Endothelial cell of umbilical vein (primary cell): ENCODE data around the gene GSN. TPM values are rescaled to one million over a fixed set of nuclear protein-coding genes. Genes with fewer than 3 reads are reported as not detected.

Experiments
- BruUV-seq: library from RNA; stranded (reverse); fragments of 400-500 nt; replicated peaks from 2 replicates; lab custom pipeline; 2021; lab: Mats Ljungman, UMichigan
- CTCF ChIA-PET: fragments of 300-600, 350-600 bp; sonication (Branson Sonifier 250); formaldehyde crosslinking; loops from one replicate; lab custom pipeline; 2021; ENCODE audit warnings: antibody characterized with exemption, inconsistent platforms; lab: Charles Lee
- POLR2A ChIA-PET: fragments of 300-600, 350-600 bp; sonication (Branson Sonifier 250); formaldehyde crosslinking; loops from one replicate; lab custom pipeline; 2021; ENCODE audit warnings: antibody characterized with exemption, inconsistent platforms; lab: Charles Lee
- DNase-seq: peaks from one replicate; pipeline ENCODE4 v3.0.0-alpha.2; 2011; ENCODE audit warnings: low read depth, low spot score
- FAIRE-seq: peaks from 2 replicates; lab custom pipeline; 2011; peaks lifted over from hg19 to GRCh38; lab: Jason Lieb, UNC
- H2AFZ ChIP-seq: 2 replicates; pipeline ENCODE4 v1.6.0; 2012; ENCODE audit warnings: low read depth, low read length, control low read depth, inconsistent platforms
- H3K27ac ChIP-seq: 2 replicates; pipeline ENCODE4 v1.5.1; 2011; ENCODE audit warnings: low read depth, mild to moderate bottlenecking, control low read depth, low read length, moderate library complexity; ENCODE audit not compliant: insufficient read depth
- H3K27me3 ChIP-seq, 2 experiments: 2 replicates each; pipeline versions ENCODE4 v1.6.0 to v1.6.1; 2011; ENCODE audit warnings: low read length in 2 of 2, mixed read lengths in 1 of 2; ENCODE audit not compliant: control insufficient read depth in 2 of 2, insufficient read depth in 2 of 2
- H3K36me3 ChIP-seq, 2 experiments: 2 replicates in 1 of 2; 3 replicates in 1 of 2; pipeline ENCODE4 v1.5.1; 2011; ENCODE audit warnings: low read length in 2 of 2, mild to moderate bottlenecking in 1 of 2, moderate library complexity in 1 of 2; ENCODE audit not compliant: control insufficient read depth in 2 of 2, insufficient read depth in 2 of 2; ENCODE audit errors: extremely low read depth in 1 of 2
- H3K4me1 ChIP-seq: 3 replicates; pipeline ENCODE4 v1.5.1; 2011; ENCODE audit warnings: mild to moderate bottlenecking, low read length; ENCODE audit not compliant: control insufficient read depth, insufficient read depth; ENCODE audit errors: extremely low read depth
- H3K4me2 ChIP-seq: 2 replicates; pipeline ENCODE4 v1.6.1; 2011; ENCODE audit warnings: low read length, control low read depth, mixed read lengths; ENCODE audit not compliant: insufficient read depth
- H3K4me3 ChIP-seq, 3 experiments: fragments of 200-600 bp in 1 of 3; sonication (generic), shearing (Covaris generic) in 1 of 3; replicated peaks in 1 of 3; 2 replicates each; pipeline ENCODE4 v1.5.1; 2011 to 2016; ENCODE audit warnings: control low read depth in 3 of 3, low read length in 3 of 3, mild to moderate bottlenecking in 2 of 3, inconsistent platforms in 1 of 3, low read depth in 1 of 3, moderate library complexity in 1 of 3; ENCODE audit not compliant: insufficient read depth in 1 of 3
- H3K79me2 ChIP-seq: 2 replicates; pipeline ENCODE4 v1.6.0; 2012; ENCODE audit warnings: low read length, inconsistent platforms; ENCODE audit not compliant: control insufficient read depth, insufficient read depth
- H3K9ac ChIP-seq: replicated peaks from 2 replicates; pipeline ENCODE3; 2011; ENCODE audit warnings: low read length, control low read depth; ENCODE audit not compliant: insufficient read depth; ENCODE audit errors: extremely low read depth
- H3K9me1 ChIP-seq: replicated peaks from 3 replicates; pipeline ENCODE4 v1.6.0; 2011; ENCODE audit warnings: mild to moderate bottlenecking, low read length; ENCODE audit not compliant: control insufficient read depth, insufficient read depth; ENCODE audit errors: extremely low read depth
- H3K9me3 ChIP-seq: replicated peaks from 2 replicates; pipeline ENCODE4 v1.5.1; 2012; ENCODE audit warnings: low read length, inconsistent platforms; ENCODE audit not compliant: control insufficient read depth, insufficient read depth
- H4K20me1 ChIP-seq: replicated peaks from 2 replicates; pipeline ENCODE3; 2011; ENCODE audit warnings: mild to moderate bottlenecking, low read length; ENCODE audit not compliant: control insufficient read depth, insufficient read depth; ENCODE audit errors: extremely low read depth
- CTCF ChIP-seq, 2 donors: IDR thresholded peaks; 1 replicate in 1 of 2; 2 replicates in 1 of 2; pipeline ENCODE4 v1.5.1; 2011; ENCODE audit warnings: low read length in 2 of 2, mild to moderate bottlenecking in 2 of 2, moderate library complexity in 2 of 2, control low read depth in 1 of 2, inconsistent platforms in 1 of 2, low read depth in 1 of 2; ENCODE audit not compliant: insufficient read depth in 1 of 2; ENCODE audit errors: extremely low read depth in 1 of 2
- EZH2 ChIP-seq: IDR thresholded peaks from 2 replicates; pipeline ENCODE4 v1.6.1; 2012; ENCODE audit warnings: borderline replicate concordance, low read depth, mild to moderate bottlenecking, moderate library complexity, low read length, inconsistent platforms; ENCODE audit not compliant: severe bottlenecking
- FOS ChIP-seq: IDR thresholded peaks from 2 replicates; pipeline ENCODE4 v1.6.1; 2011; ENCODE audit warnings: mild to moderate bottlenecking, low read length, moderate library complexity, borderline replicate concordance; ENCODE audit not compliant: insufficient read depth
- GATA2 ChIP-seq: IDR thresholded peaks from 2 replicates; pipeline ENCODE4 v1.7.0; 2011; ENCODE audit warnings: low read depth, mild to moderate bottlenecking, moderate library complexity, mixed read lengths, low read length; ENCODE audit not compliant: insufficient read length, insufficient read depth
- JUN ChIP-seq: IDR thresholded peaks from 2 replicates; pipeline ENCODE4 v1.6.1; 2011; ENCODE audit warnings: borderline replicate concordance, low read depth; ENCODE audit not compliant: insufficient read length, insufficient read depth
- MYC ChIP-seq: IDR thresholded peaks from one replicate; pipeline ENCODE4 v1.6.1; 2011; ENCODE audit warnings: mild to moderate bottlenecking, low read depth, low read length
- POLR2A ChIP-seq: IDR thresholded peaks from 2 replicates; pipeline ENCODE4 v1.6.1; 2012; ENCODE audit warnings: low read depth, mild to moderate bottlenecking, control low read depth, low read length
- POLR2AphosphoS5 ChIP-seq: IDR thresholded peaks from 2 replicates; pipeline ENCODE4 v1.6.1; 2012; ENCODE audit warnings: low read depth, mild to moderate bottlenecking, control low read depth, low read length, moderate library complexity; ENCODE audit not compliant: insufficient read depth
- dilution Hi-C: fragments of 300-500 bp; cut with MboI; formaldehyde crosslinking; loops from one replicate; pipeline ENCODE4 v1.15.0; 2019; ENCODE audit warnings: low sequenced_read_pairs; ENCODE audit not compliant: extremely low pct_ligation_motif_present
- intact Hi-C: fragments of 100-400 bp; cut with micrococcal nuclease; formaldehyde crosslinking; loops from one replicate; pipeline ENCODE4 v1.10.0; 2022
- polyA plus RNA-seq, 4 experiments: library from polyadenylated mRNA; depleted of rRNA in 3 of 4; stranded (reverse) in 3 of 4; unstranded in 1 of 4; fragments of >200 nt; gene quantifications; 2 replicates each; pipeline versions ENCODE4 v1.2.1 to v1.2.3, GENCODE V29; 2011 to 2012; ENCODE audit warnings: missing spikeins in 1 of 4
- total RNA-seq: library from RNA; stranded (reverse); gene quantifications from 2 replicates; pipeline ENCODE4 v1.2.3, GENCODE V29; 2021
- TF ChIP-seq, protein P1 (sequence below): IDR thresholded peaks from 2 replicates; pipeline ENCODE4 v1.6.1; 2011; ENCODE audit not compliant: insufficient read depth, insufficient read length

GSN gene
- total and polyA plus RNA-seq, 2 donors (not counting 3 experiments of a cell fraction or from before 2014, with no cell fraction given): 130 to 232 TPM

GRCh38 chr9:121283080-121283398 is 15.1 kb downstream of the GSN start:
- ChIA-PET POLR2A (no interaction called here), CTCF (interaction anchor here (1.6 to 2.3 kb wide), 2 partner anchors 15 to 37 kb away, joined by 4 to 7 read pairs; partner anchors contain the start of gene GSN)
- BruUV-seq: no TSS peak
- no peak overlapping the region for H3K9ac ChIP-seq
- H3K27ac ChIP-seq: no peak overlapping the region
- no peak overlapping the region for H3K4me3 ChIP-seq
- peaks cover 73% of the 10 kb centered on the region for H3K4me1 ChIP-seq
- no peak overlapping the region for H3K4me2 ChIP-seq
- dilution Hi-C loops: no loop called here
- H3K79me2 ChIP-seq: no peaks in the 10 kb centered on the region
- DNase-seq (no peak), FAIRE-seq (no peak)
- no peaks in the 10 kb centered on the region for H3K36me3 ChIP-seq
- no peaks in the 10 kb centered on the region for H3K9me3 ChIP-seq
- H3K9me1 ChIP-seq: no peaks in the 10 kb centered on the region
- H3K27me3 ChIP-seq: no peaks in the 10 kb centered on the region
- intact Hi-C loops: loop anchor here (10.0 kb wide), 1 partner anchor 1542 kb away; the partner anchor contains the start of gene PDCL
- TF ChIP-seq JUN: no peak
- no peak for TF ChIP-seq POLR2A
- no peak overlapping the region for H2AFZ ChIP-seq
- H4K20me1 ChIP-seq: no peaks in the 10 kb centered on the region

DNA sequence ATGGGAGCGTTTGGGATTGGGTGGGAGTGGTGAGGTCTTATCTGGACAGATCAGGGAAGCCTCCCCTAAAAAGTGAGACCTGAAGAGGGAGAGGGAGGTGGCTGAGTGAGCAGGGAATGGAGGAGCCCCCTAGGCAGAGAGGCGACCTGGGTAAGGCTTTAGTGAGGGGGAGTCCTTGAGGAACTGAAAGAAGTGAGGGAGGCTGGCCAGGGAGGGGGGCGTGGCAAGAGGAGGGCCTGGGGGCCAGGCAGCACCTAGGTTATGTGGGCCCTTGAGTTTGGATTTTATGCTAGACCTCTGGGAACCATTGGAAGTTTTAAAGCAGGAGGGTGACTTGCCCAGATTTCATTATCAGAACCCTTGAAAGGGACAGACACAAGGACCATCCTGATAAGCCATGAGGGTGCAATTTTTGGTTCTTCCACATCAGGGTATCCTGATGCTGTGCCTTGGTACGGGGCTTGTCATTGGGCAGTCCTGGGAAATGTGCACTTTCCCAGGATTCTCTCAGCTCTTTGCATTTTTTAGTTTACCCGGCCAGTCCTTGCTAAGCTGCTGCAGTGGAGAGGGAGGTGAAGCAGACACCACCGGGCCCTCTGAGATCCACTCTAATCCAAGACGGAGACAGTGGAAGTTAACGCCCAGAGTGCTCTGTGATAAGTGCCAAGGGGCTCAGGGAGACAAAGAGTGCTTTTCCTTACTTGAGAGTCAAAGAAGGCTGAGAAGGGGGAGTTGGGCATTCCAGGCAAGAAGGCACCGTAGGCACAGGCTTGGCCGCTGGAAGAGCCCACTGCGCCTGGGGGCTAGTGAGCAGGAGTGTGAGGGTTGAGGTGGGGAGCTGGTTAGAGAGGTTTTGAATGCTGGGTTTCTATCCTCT is 16.1 kb downstream of the GSN start:
- Histone ChIP-seq H3K9ac (no peak overlapping the region), H2AFZ (no peak overlapping the region), H3K9me3 (no peaks in the 10 kb centered on the region), H4K20me1 (no peaks in the 10 kb centered on the region), H3K4me2 (no peak overlapping the region), H3K9me1 (no peaks in the 10 kb centered on the region), H3K27ac (peak overlapping the region; percentile 93), H3K79me2 (no peaks in the 10 kb centered on the region), H3K4me3 (no peak overlapping the region), H3K4me1 (peaks cover 73% of the 10 kb centered on the region), H3K36me3 (no peaks in the 10 kb centered on the region), H3K27me3 (no peaks in the 10 kb centered on the region)
- POLR2A ChIA-PET: interaction anchor here (2.4 kb wide), 1 partner anchor 16 kb away, joined by 9 read pairs; the partner anchor contains the start of gene GSN
- FAIRE-seq (peak; percentile 24), DNase-seq (no peak)
- dilution Hi-C loops (no loop called here), intact Hi-C loops (loop anchor here (10.0 kb wide), 1 partner anchor 1541 kb away; the partner anchor contains the start of gene PDCL)
- TF ChIP-seq JUN (no peak), EZH2 (no peak), GATA2 (no peak), POLR2A (no peak), CTCF (IDR thresholded peaks at IDR 0.05; ENCODE audit: extremely low read depth in 1 of 2, insufficient read depth in 1 of 2, low read depth in 1 of 2, low read length in 2 of 2) (no peak), POLR2AphosphoS5 (no peak), MYC (no peak), FOS (no peak)
- TF ChIP-seq, protein P1, sequence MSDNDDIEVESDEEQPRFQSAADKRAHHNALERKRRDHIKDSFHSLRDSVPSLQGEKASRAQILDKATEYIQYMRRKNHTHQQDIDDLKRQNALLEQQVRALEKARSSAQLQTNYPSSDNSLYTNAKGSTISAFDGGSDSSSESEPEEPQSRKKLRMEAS: no peak
- CTCF ChIA-PET: interaction anchor here (2.3 kb wide), 1 partner anchor 36 kb away, joined by 7 read pairs; no protein-coding TSS in a partner anchor
- BruUV-seq: no TSS peak
